K562 (cell line): ENCODE results near the gene AGL. TPM values are rescaled to one million over a fixed set of nuclear protein-coding genes. Genes with fewer than 3 reads are reported as not detected.

ENCODE experiments used
- ATAC-seq: fragments of 200-7000 bp; cut with Tn5 transposase; 3 replicates; pipeline ENCODE4 v1.9.1; 2020; ENCODE audit warnings: moderate library complexity
- BruUV-seq: library from RNA; stranded (reverse); fragments of 400-500 nt; replicated peaks from 2 replicates; lab custom pipeline; 2021; lab: Mats Ljungman, UMichigan
- CTCF ChIA-PET: fragments of 300-600 bp; formaldehyde crosslinking; extraction: SDS; loops from one replicate; lab custom pipeline; 2021; ENCODE audit warnings: low intra/inter-chr PET ratio; lab: Yijun Ruan, JAX
- POLR2A ChIA-PET: fragments of 300-600, 350-650 bp; sonication (Branson Sonifier 250); formaldehyde crosslinking; extraction: SDS; loops from one replicate; lab custom pipeline; 2021; ENCODE audit warnings: antibody characterized with exemption, inconsistent platforms; lab: Yijun Ruan, JAX
- DNase-seq, 4 experiments: peaks; one replicate each; pipeline versions ENCODE4 v3.0.0 to v3.0.0-alpha.2; 2011 to 2018; ENCODE audit warnings: low spot score in 3 of 4, mixed read lengths in 3 of 4; ENCODE audit errors: extremely low read depth in 1 of 4
- FAIRE-seq: peaks from 2 replicates; lab custom pipeline; 2011; peaks lifted over from hg19 to GRCh38; lab: Jason Lieb, UNC
- H2AFZ ChIP-seq: 2 replicates; pipeline ENCODE4 v1.6.0; 2011; ENCODE audit warnings: low read depth, low read length, control low read depth, inconsistent platforms
- H3K27ac ChIP-seq: fragments of 200-600 bp; 3 replicates; pipeline ENCODE4 v1.8.0; 2011; ENCODE audit warnings: low read depth, mild to moderate bottlenecking, control low read depth, inconsistent platforms, low read length, moderate library complexity, mixed read lengths; ENCODE audit errors: extremely low read depth
- H3K27me3 ChIP-seq, 2 experiments: fragments of 300-600 bp in 1 of 2; 2 replicates in 1 of 2; 3 replicates in 1 of 2; pipeline versions ENCODE4 v1.6.0 to v1.8.0; 2011; ENCODE audit warnings: inconsistent platforms in 2 of 2, low read length in 2 of 2, mild to moderate bottlenecking in 1 of 2, mixed read lengths in 1 of 2, moderate library complexity in 1 of 2; ENCODE audit not compliant: control insufficient read depth in 2 of 2, insufficient read depth in 2 of 2
- H3K36me3 ChIP-seq: fragments of 300-600 bp; 3 replicates; pipeline ENCODE4 v1.8.0; 2011; ENCODE audit warnings: mild to moderate bottlenecking, low read length, inconsistent platforms; ENCODE audit not compliant: control insufficient read depth, insufficient read depth
- H3K4me1 ChIP-seq, 2 experiments: fragments of 200-600 bp in 1 of 2; replicated peaks in 1 of 2; 2 replicates in 1 of 2; 3 replicates in 1 of 2; pipeline versions ENCODE4 v1.5.1 to v1.8.0; 2011; ENCODE audit warnings: inconsistent platforms in 2 of 2, low read length in 2 of 2, mild to moderate bottlenecking in 1 of 2, mixed read lengths in 1 of 2, moderate library complexity in 1 of 2; ENCODE audit not compliant: control insufficient read depth in 2 of 2, insufficient read depth in 2 of 2
- H3K4me2 ChIP-seq: 2 replicates; pipeline ENCODE4 v1.6.1; 2011; ENCODE audit warnings: low read length, control low read depth, inconsistent platforms, mixed read lengths; ENCODE audit not compliant: insufficient read depth
- H3K4me3 ChIP-seq: fragments of 200-600 bp; sonication (generic), shearing (Covaris generic); 2 replicates; pipeline ENCODE4 v1.5.1; 2016; ENCODE audit warnings: control low read depth, inconsistent platforms
- H3K79me2 ChIP-seq: fragments of 200-600 bp; 3 replicates; pipeline ENCODE4 v1.8.0; 2011; ENCODE audit warnings: low read length, inconsistent platforms; ENCODE audit not compliant: control insufficient read depth, insufficient read depth
- H3K9ac ChIP-seq, 2 experiments: 2 replicates each; pipeline versions ENCODE4 v1.6.0 to v1.6.1; 2011; ENCODE audit warnings: low read depth in 2 of 2, low read length in 2 of 2, control low read depth in 1 of 2, inconsistent platforms in 1 of 2, mild to moderate bottlenecking in 1 of 2, mixed read lengths in 1 of 2; ENCODE audit not compliant: insufficient read depth in 1 of 2
- H3K9me1 ChIP-seq: one replicate; pipeline ENCODE4 v1.6.0; 2011; ENCODE audit warnings: inconsistent platforms, mild to moderate bottlenecking, low read length, moderate library complexity; ENCODE audit not compliant: control insufficient read depth, insufficient read depth
- H3K9me3 ChIP-seq: replicated peaks from 2 replicates; pipeline ENCODE4 v1.5.1; 2011; ENCODE audit warnings: low read depth, low read length, inconsistent platforms; ENCODE audit not compliant: control insufficient read depth, insufficient read depth
- H4K20me1 ChIP-seq: replicated peaks from 2 replicates; pipeline ENCODE4 v1.6.1; 2011; ENCODE audit warnings: low read length, inconsistent platforms, mixed read lengths; ENCODE audit not compliant: control insufficient read depth, insufficient read depth
- CHD4 ChIP-seq: fragments of 200-600 bp; sonication (generic); IDR thresholded peaks from 3 replicates; pipeline ENCODE4 v1.6.1; 2012; ENCODE audit warnings: low read depth, mild to moderate bottlenecking, mixed read lengths, low read length, inconsistent platforms; ENCODE audit not compliant: insufficient read depth, insufficient replicate concordance, poor library complexity, severe bottlenecking
- RBM14 ChIP-seq: fragments of 200-400 bp; formaldehyde crosslinking; IDR thresholded peaks from 2 replicates; pipeline ENCODE4 v1.6.1; 2018; ENCODE audit warnings: low read depth, mild to moderate bottlenecking, low read length, moderate library complexity, borderline replicate concordance; ENCODE audit not compliant: insufficient read depth
- SRSF3 ChIP-seq: fragments of 200-400 bp; formaldehyde crosslinking; IDR thresholded peaks from 2 replicates; pipeline ENCODE4 v1.6.1; 2016; ENCODE audit warnings: mild to moderate bottlenecking, low read length, moderate library complexity; ENCODE audit not compliant: insufficient read depth
- U2AF1 ChIP-seq: fragments of 200-400 bp; formaldehyde crosslinking; optimal IDR thresholded peaks from 2 replicates; pipeline ENCODE3; 2017; ENCODE audit warnings: mild to moderate bottlenecking, low read depth, low read length, moderate library complexity
- ZBTB17 ChIP-seq: fragments of 450-650 bp; formaldehyde crosslinking; IDR thresholded peaks from 2 replicates; pipeline ENCODE4 v1.4.0; 2020; ENCODE audit warnings: mild to moderate bottlenecking
- WGBS: fragments of 100-300 bp; shearing (Covaris generic); methylation state at CpG from one replicate; pipeline ENCODE4 v1.1.6; 2016; ENCODE audit warnings: low coverage, mixed read lengths; ENCODE audit not compliant: insufficient coverage; ENCODE audit errors: missing lambda C conversion rate; 5-methylcytosine and 5-hydroxymethylcytosine counted together
- in situ Hi-C: fragments of 300-500 bp; cut with MboI; formaldehyde crosslinking; loops from 4 replicates; pipeline ENCODE4 v1.15.0; 2018; ENCODE audit warnings: inconsistent platforms, mixed read lengths
- intact Hi-C: fragments of 100-400 bp; cut with micrococcal nuclease; formaldehyde crosslinking; loops from 2 replicates; pipeline ENCODE4 v1.14.2; 2022
- polyA plus RNA-seq, 8 experiments: library from polyadenylated mRNA; depleted of rRNA in 4 of 8; stranded (reverse) in 5 of 8; unstranded in 3 of 8; fragments of >200 nt; fragmentation: Nextera tagmentation in 2 of 8; fragmentation: Illumina TruSeq in 1 of 8; extraction: Ambion mirVana in 2 of 8; extraction: Trizol in 1 of 8; gene quantifications; 2 replicates each; pipeline versions ENCODE4 v1.2.1 to v1.2.3, GENCODE V29; 2011 to 2014; ENCODE audit warnings: inconsistent platforms in 1 of 8, missing spikeins in 1 of 8
- total RNA-seq, 7 experiments: library from RNA; depleted of rRNA in 6 of 7; stranded (reverse); fragments of >200 nt in 6 of 7; fragmentation: Illumina TruSeq in 2 of 7; extraction: Trizol in 2 of 7; gene quantifications; 2 replicates each; pipeline versions ENCODE4 v1.2.1 to v1.2.3, GENCODE V29; 2011 to 2021; ENCODE audit warnings: low replicate concordance in 1 of 7
- TF ChIP-seq, protein P1 (sequence below): fragments of 250-450 bp; sonication (Bioruptor Pico); IDR thresholded peaks from 2 replicates; pipeline ENCODE4 v1.5.0; 2021
- TF ChIP-seq, protein P2 (sequence below): fragments of 250-450 bp; sonication (Bioruptor Pico); IDR thresholded peaks from 2 replicates; pipeline ENCODE4 v1.8.0; 2022; ENCODE audit warnings: inconsistent platforms, mild to moderate bottlenecking, moderate library complexity, borderline replicate concordance

The AGL gene
- total and polyA plus RNA-seq, 9 of the 15 experiments (the other 6 are each of a cell fraction or from before 2014, with no cell fraction given) = 6.3 to 20.4 (median 12.4) TPM

DNA sequence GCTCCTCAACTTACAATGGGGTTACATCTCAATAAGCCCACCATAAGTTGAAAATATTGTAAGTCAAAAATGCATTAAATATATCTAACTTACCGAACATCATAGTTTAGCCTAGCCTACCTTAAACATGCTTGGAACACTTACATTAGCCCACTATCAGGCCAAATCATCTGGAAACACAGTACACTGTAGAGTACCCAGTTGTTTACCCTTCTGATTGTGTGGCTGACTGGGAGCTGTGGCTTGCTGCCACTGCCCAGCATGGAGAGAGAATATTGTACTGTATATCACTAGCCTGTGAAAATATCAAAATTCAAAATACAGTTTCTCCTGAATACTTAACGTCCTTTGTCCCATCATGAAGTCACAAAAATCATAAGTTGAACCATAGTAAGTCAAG, 43.3 kb upstream of the AGL start:
- intact Hi-C loops (loop anchor here (5.0 kb wide), 3 partner anchors 35 to 550 kb away; no protein-coding TSS in a partner anchor), in situ Hi-C loops (loop anchor here (10.0 kb wide), 2 partner anchors 648 to 1058 kb away; no protein-coding TSS in a partner anchor)
- no peak for FAIRE-seq
- WGBS = 45% methylated on average over 2 of the region's 2 CpGs
- Histone ChIP-seq H3K79me2 (no peaks in the 10 kb centered on the region), H3K27me3 (no peaks in the 10 kb centered on the region), H3K27ac (no peak overlapping the region), H3K9me1 (no peaks in the 10 kb centered on the region), H3K9me3 (no peaks in the 10 kb centered on the region; the same call in 1 of the 2 replicates), H2AFZ (no peak overlapping the region), H3K36me3 (no peaks in the 10 kb centered on the region), H3K4me1 (peaks cover 0 to 11% of the 10 kb centered on the region in 2 experiments; a peak in 2 of 5 replicates), H3K4me2 (no peak overlapping the region), H4K20me1 (no peaks in the 10 kb centered on the region), H3K4me3 (no peak overlapping the region), H3K9ac (no peak overlapping the region)
- POLR2A ChIA-PET = interaction anchor here (1.0 kb wide), 1 partner anchor 236 kb away, joined by 3 read pairs; no protein-coding TSS in a partner anchor
- BruUV-seq = no TSS peak
- CTCF ChIA-PET = interaction anchor here (2.1 kb wide), 1 partner anchor 1059 kb away, joined by 8 read pairs; no protein-coding TSS in a partner anchor
- no peak for DNase-seq
- no peak for ATAC-seq
- TF ChIP-seq, protein P1, sequence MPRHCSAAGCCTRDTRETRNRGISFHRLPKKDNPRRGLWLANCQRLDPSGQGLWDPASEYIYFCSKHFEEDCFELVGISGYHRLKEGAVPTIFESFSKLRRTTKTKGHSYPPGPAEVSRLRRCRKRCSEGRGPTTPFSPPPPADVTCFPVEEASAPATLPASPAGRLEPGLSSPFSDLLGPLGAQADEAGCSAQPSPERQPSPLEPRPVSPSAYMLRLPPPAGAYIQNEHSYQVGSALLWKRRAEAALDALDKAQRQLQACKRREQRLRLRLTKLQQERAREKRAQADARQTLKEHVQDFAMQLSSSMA (CRISPR knock-in tag) = no peak
- no peak for TF ChIP-seq RBM14
- no peak for TF ChIP-seq ZBTB17
- TF ChIP-seq, protein P2, sequence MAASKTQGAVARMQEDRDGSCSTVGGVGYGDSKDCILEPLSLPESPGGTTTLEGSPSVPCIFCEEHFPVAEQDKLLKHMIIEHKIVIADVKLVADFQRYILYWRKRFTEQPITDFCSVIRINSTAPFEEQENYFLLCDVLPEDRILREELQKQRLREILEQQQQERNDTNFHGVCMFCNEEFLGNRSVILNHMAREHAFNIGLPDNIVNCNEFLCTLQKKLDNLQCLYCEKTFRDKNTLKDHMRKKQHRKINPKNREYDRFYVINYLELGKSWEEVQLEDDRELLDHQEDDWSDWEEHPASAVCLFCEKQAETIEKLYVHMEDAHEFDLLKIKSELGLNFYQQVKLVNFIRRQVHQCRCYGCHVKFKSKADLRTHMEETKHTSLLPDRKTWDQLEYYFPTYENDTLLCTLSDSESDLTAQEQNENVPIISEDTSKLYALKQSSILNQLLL = no peak
- no peak for TF ChIP-seq CHD4
- TF ChIP-seq SRSF3 = no peak
- no peak for TF ChIP-seq U2AF1
